ENCODE results near the gene DOHH. TPM values are rescaled to one million over a fixed set of nuclear protein-coding genes. Genes with fewer than 3 reads are reported as not detected.

Gene DOHH
- total and polyA plus RNA-seq, 4 donors = 1.4 to 12.0 (median 9.2) TPM

- TF ChIP-seq REST (IDR thresholded peaks at IDR 0.05) = no peak
Measured at GRCh38 chr19:3527238-3527910, 26.9 kb upstream of the DOHH start (continued).

GRCh38 chr19:3526507-3527237, 26.2 kb upstream of the DOHH start:
- Histone ChIP-seq H3K4me1 (ENCODE audit: control insufficient read depth in 4 of 4, insufficient read depth in 4 of 4, low read length in 3 of 4) (peaks cover 0 to 12% (median 8%) of the 10 kb centered on the region in 4 donors), H3K4me3 (ENCODE audit: low read depth in 1 of 3, low read length in 3 of 3) (no peak overlapping the region), H3K36me3 (ENCODE audit: control insufficient read depth in 4 of 4, insufficient read depth in 3 of 4, low read depth in 1 of 4, low read length in 3 of 4) (peaks cover 14 to 48% (median 22%) of the 10 kb centered on the region in 4 donors), H3K9me3 (ENCODE audit: control insufficient read depth in 4 of 4, low read length in 3 of 4) (no peaks in the 10 kb centered on the region), H3K27ac (ENCODE audit: low read depth in 1 of 2, low read length in 2 of 2) (no peak overlapping the region), H3K9ac (ENCODE audit: low read depth in 1 of 2, low read length in 2 of 2) (no peak overlapping the region), H3K27me3 (ENCODE audit: control insufficient read depth in 4 of 4, insufficient read depth in 4 of 4, low read length in 3 of 4) (no peaks in the 10 kb centered on the region)
- whole genome bisulfite sequencing = 96% methylated on average over 28 of the region's 28 CpGs
- no peak for DNase-seq (ENCODE audit: low spot score)
- TF ChIP-seq REST (IDR thresholded peaks at IDR 0.05) = no peak

GRCh38 chr19:3524904-3525451, 24.5 kb upstream of the DOHH start:
- H3K9me3 ChIP-seq (ENCODE audit: control insufficient read depth in 4 of 4, low read length in 3 of 4) = no peaks in the 10 kb centered on the region
- no peaks in the 10 kb centered on the region for H3K27me3 ChIP-seq (ENCODE audit: control insufficient read depth in 4 of 4, insufficient read depth in 4 of 4, low read length in 3 of 4)
- H3K4me1 ChIP-seq (ENCODE audit: control insufficient read depth in 4 of 4, insufficient read depth in 4 of 4, low read length in 3 of 4) = peaks cover 0 to 18% (median 8%) of the 10 kb centered on the region in 4 donors
- 97% methylated on average over 20 of the region's 20 CpGs for WGBS
- no peak overlapping the region for H3K27ac ChIP-seq (ENCODE audit: low read depth in 1 of 2, low read length in 2 of 2)
- H3K4me3 ChIP-seq (ENCODE audit: low read depth in 1 of 3, low read length in 3 of 3) = no peak overlapping the region
- DNase-seq (ENCODE audit: low spot score) = no peak
- no peak overlapping the region for H3K9ac ChIP-seq (ENCODE audit: low read depth in 1 of 2, low read length in 2 of 2)
- H3K36me3 ChIP-seq (ENCODE audit: control insufficient read depth in 4 of 4, insufficient read depth in 3 of 4, low read depth in 1 of 4, low read length in 3 of 4) = peaks cover 4 to 33% (median 15%) of the 10 kb centered on the region in 4 donors
- TF ChIP-seq NR2F2 (IDR thresholded peaks at IDR 0.05) (no peak), MAX (IDR thresholded peaks at IDR 0.05) (no peak), JUND (IDR thresholded peaks at IDR 0.05) (no peak), YY1 (IDR thresholded peaks at IDR 0.05) (no peak), ATF3 (IDR thresholded peaks at IDR 0.05) (no peak), HNF4A (conservative IDR thresholded peaks at IDR 0.05) (no peak), TAF1 (conservative IDR thresholded peaks at IDR 0.05) (no peak), GABPA (IDR thresholded peaks at IDR 0.05 in 1 of 2, conservative IDR thresholded peaks at IDR 0.05 in 1 of 2) (no peak), HNF4G (IDR thresholded peaks at IDR 0.05) (no peak), RXRA (IDR thresholded peaks at IDR 0.05) (no peak), CTCF (IDR thresholded peaks at IDR 0.05; ENCODE audit: low read depth, low read length, missing input control) (no peak), FOXA1 (IDR thresholded peaks at IDR 0.05) (no peak), RAD21 (IDR thresholded peaks at IDR 0.05) (no peak), FOXA2 (IDR thresholded peaks at IDR 0.05) (no peak), EGR1 (IDR thresholded peaks at IDR 0.05; ENCODE audit: low read depth in 2 of 2) (no peak), SP1 (IDR thresholded peaks at IDR 0.05) (no peak), ZBTB33 (IDR thresholded peaks at IDR 0.05) (no peak)

Measured in liver (tissue), 9 donors.